ENCODE data around the gene LNX2.

- TF ChIP-seq ZNF274 (IDR thresholded peaks at IDR 0.05; ENCODE audit: low read length) (no peak), ZNF274 (tag by site-specific recombination; IDR thresholded peaks at IDR 0.05; ENCODE audit: borderline replicate concordance) (no peak), ZSCAN16 (tag by site-specific recombination; IDR thresholded peaks at IDR 0.05) (no peak), MYNN (tag by site-specific recombination; IDR thresholded peaks at IDR 0.05; ENCODE audit: borderline replicate concordance) (no peak), ZNF792 (tag by site-specific recombination; IDR thresholded peaks at IDR 0.05) (no peak), ZNF518A (tag by site-specific recombination; conservative IDR thresholded peaks at IDR 0.05; ENCODE audit: low read depth) (no peak), CTCF (tag by site-specific recombination; IDR thresholded peaks at IDR 0.05) (no peak)
Observed at GRCh38 chr13:27637289-27637626, 16.9 kb upstream of the LNX2 start.

All from HEK293 (cell line).